H1 (cell line): ENCODE results near the gene PHF23. TPM values are rescaled to one million over a fixed set of nuclear protein-coding genes. Genes with fewer than 3 reads are reported as not detected.

ENCODE experiments used
- CHD7 ChIP-seq: fragments of 300-600 bp; sonication (generic); IDR thresholded peaks from 2 replicates; pipeline ENCODE4 v1.7.1; 2012; ENCODE audit warnings: low read length, moderate library complexity, mild to moderate bottlenecking, inconsistent platforms; ENCODE audit not compliant: insufficient replicate concordance
- CREB1 ChIP-seq: IDR thresholded peaks from 2 replicates; pipeline ENCODE4 v1.6.1; 2012; ENCODE audit warnings: inconsistent platforms
- polyA plus RNA-seq, 7 experiments: library from polyadenylated mRNA; depleted of rRNA in 3 of 7; stranded (reverse) in 5 of 7; unstranded in 2 of 7; fragments of >200 nt in 5 of 7; fragments of 200-250 nt in 2 of 7; gene quantifications; 1 replicate in 5 of 7; 2 replicates in 1 of 7; 4 replicates in 1 of 7; pipeline versions ENCODE4 v1.2.1 to v1.2.3, GENCODE V29; 2011 to 2013; ENCODE audit warnings: missing spikeins in 2 of 7, mixed read lengths in 2 of 7
- total RNA-seq: library from RNA; stranded (reverse); fragmentation: NEBNext Ultra II Directional; extraction: Animal tissue kit (Norgen Biotek cat#: 25700); gene quantifications from 2 replicates; pipeline ENCODE4 v1.2.1, GENCODE V29; 2021

Gene PHF23
- total and polyA plus RNA-seq, 2 of the 8 experiments (the other 6 are each of a cell fraction or from before 2014, with no cell fraction given): 47.5 to 62.8 TPM

GRCh38 chr17:7250695-7251627 lies 11.7 kb upstream of the PHF23 start (continued):
- no peak for TF ChIP-seq CHD7
- TF ChIP-seq CREB1: no peak
